Measurements from ENCODE around the gene SLC46A1.

Gene SLC46A1

GRCh38 chr17:28367641-28368305, 38.2 kb downstream of the SLC46A1 start:
- no peak for DNase-seq
- in situ Hi-C loops (cut with HindIII; ENCODE audit: low pct_ligation_motif_present, low pct_unique_long_range_greater_than_20kb, low sequenced_read_pairs), result no loop called here

GRCh38 chr17:28366605-28367004, 39.4 kb downstream of the SLC46A1 start:
- DNase-seq, result no peak
- in situ Hi-C loops (cut with HindIII; ENCODE audit: low pct_ligation_motif_present, low pct_unique_long_range_greater_than_20kb, low sequenced_read_pairs), result no loop called here

GRCh38 chr17:28365487-28365886, 40.5 kb downstream of the SLC46A1 start:
- in situ Hi-C loops (cut with HindIII; ENCODE audit: low pct_ligation_motif_present, low pct_unique_long_range_greater_than_20kb, low sequenced_read_pairs), result no loop called here
- no peak for DNase-seq

- in situ Hi-C loops (cut with HindIII; ENCODE audit: low pct_ligation_motif_present, low pct_unique_long_range_greater_than_20kb, low sequenced_read_pairs), result no loop called here
- no peak for DNase-seq
Measured at GRCh38 chr17:28364665-28365363, 41.2 kb downstream of the SLC46A1 start, which contains the start of gene SEBOX. SEBOX (minus strand) TSS chr17:28365199; CDS start chr17:28365151, 48 bp downstream.

DNA sequence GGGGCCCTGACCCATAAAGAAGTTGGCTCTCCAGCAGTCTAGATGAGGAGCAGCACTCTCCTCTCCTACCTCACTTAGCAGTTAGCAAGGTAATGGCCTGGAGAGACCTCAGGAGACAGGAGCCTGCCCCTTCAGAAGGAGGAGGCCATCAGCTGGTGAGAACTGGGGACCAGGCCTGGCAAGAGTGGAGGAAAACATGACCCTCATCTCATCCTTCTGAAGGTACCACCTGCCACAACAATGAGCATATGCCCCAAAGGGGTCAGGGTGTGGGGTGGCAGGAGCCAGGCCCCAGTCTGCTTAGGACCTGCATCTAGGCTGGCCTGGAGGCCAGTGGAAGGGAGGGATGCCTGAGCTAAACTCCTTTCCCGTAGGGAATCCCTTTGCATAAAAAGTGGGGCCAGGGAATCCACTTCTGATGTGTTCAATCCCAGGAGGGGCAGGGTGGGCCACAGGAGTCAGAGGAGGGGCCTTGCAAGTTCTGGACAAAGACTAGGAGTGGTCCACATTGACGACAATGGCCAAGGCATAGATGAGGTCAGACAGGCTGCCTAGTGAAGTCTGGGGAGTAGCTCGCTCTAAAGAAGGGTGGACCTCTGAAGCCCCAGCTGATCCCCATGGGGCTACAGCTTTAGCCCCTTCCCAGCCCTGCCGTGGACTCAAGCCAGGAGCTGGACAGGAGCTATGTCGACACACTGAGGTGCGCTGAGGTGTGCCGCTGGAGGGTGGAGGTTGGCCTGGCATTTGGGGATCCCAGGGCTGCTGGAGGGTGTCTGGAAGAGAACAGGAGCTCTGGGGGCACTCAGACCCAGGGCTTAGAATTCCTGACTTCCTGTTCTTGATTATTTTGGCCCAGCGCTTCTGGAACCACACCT, 42.0 kb downstream of the SLC46A1 start:
- in situ Hi-C loops (cut with HindIII; ENCODE audit: low pct_ligation_motif_present, low pct_unique_long_range_greater_than_20kb, low sequenced_read_pairs), result no loop called here

GRCh38 chr17:28363186-28363585, 42.8 kb downstream of the SLC46A1 start:
- DNase-seq, result no peak
- in situ Hi-C loops (cut with HindIII; ENCODE audit: low pct_ligation_motif_present, low pct_unique_long_range_greater_than_20kb, low sequenced_read_pairs), result no loop called here

More for the DNA sequence above, 42.0 kb downstream of the SLC46A1 start:
- DNase-seq, result no peak

- in situ Hi-C loops (cut with HindIII; ENCODE audit: low pct_ligation_motif_present, low pct_unique_long_range_greater_than_20kb, low sequenced_read_pairs), result no loop called here
- DNase-seq, result peak; percentile 18
Measured at GRCh38 chr17:28357901-28358197, 48.2 kb downstream of the SLC46A1 start.

- peak; percentile 96 for DNase-seq
- in situ Hi-C loops (cut with HindIII; ENCODE audit: low pct_ligation_motif_present, low pct_unique_long_range_greater_than_20kb, low sequenced_read_pairs), result no loop called here
Measured at GRCh38 chr17:28357061-28357900, 48.7 kb downstream of the SLC46A1 start, which contains the start of gene POLDIP2. POLDIP2 (minus strand) TSS chr17:28357527; CDS start chr17:28357448, 79 bp downstream.

DNA sequence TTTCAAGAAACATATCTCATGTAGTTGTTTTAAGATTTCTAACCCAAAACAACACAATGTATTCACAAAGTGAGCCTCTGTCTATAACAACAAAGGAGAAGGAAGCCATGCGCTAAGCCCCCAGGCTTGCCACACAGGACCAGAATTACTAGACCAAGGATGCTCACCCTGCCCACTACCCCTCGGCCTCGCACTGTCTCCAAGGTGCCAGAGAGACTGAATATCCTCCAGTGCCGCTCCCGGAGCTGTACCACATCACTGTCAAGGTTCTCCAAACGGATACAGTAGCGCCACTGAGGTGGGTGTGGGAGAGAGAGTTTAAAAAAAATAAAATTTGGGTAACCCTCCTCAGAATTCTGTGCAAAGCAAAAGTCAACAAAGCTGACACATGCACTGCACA, 55.7 kb downstream of the SLC46A1 start:
- no peak for DNase-seq
- in situ Hi-C loops (cut with HindIII; ENCODE audit: low pct_ligation_motif_present, low pct_unique_long_range_greater_than_20kb, low sequenced_read_pairs), result no loop called here

GRCh38 chr17:28348979-28349378, 57.0 kb downstream of the SLC46A1 start:
- in situ Hi-C loops (cut with HindIII; ENCODE audit: low pct_ligation_motif_present, low pct_unique_long_range_greater_than_20kb, low sequenced_read_pairs), result no loop called here
- no peak for DNase-seq

DNA sequence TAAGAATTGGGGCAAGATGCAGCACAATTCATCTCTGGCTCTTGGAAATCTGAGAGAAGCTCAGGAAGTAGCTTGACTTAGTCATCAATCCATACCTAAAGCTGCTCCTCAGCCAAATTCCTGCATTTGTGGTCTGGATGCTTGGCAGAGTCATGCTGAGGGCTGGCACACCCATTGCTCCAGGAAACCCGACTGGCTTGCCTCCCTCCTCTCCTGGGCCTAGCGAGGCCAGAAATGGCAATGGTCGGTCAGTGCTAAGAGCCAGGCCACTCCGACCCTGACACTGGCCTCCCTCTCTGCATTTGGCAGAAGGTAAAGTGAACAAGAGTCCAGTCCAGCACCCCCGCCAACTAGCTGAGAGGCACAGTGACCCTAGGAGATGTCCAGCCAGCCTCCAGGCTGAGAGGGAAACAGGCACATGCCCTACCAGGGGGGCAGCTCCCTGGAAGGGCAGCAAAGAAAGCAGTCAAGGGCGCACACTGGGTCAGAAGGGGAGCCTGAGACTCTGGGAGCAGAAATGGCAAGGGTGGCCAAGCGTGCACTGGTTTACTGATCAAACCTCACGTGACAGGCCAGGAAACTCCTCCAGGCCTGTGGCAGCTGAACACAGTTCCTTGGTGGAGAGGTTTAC, 58.6 kb downstream of the SLC46A1 start:
- in situ Hi-C loops (cut with HindIII; ENCODE audit: low pct_ligation_motif_present, low pct_unique_long_range_greater_than_20kb, low sequenced_read_pairs), result no loop called here
- DNase-seq, result peak; percentile 98

DNA sequence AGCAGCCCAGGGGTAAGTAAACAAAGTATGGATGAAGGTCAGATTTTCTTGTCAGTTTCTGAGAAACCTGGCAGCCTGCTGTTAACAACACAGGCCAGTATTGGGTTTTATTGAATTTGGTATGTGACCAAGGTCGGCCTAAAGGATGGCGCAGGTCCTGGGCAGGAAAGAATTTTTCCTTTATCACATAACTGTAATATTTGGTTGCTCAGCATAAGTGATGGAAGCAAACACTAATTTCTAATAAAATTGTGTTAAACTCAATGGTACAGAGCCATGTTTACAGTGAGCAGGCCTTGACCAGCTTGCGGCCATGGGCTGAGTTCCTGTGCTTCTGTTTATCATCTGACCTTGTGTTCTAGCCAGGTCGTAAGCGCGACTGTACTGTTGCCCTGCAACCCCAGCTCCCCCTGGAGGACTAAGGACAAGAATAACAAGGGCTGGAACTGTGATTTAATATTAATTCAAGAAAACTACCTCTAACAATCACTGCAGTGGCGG, 59.2 kb downstream of the SLC46A1 start:
- in situ Hi-C loops (cut with HindIII; ENCODE audit: low pct_ligation_motif_present, low pct_unique_long_range_greater_than_20kb, low sequenced_read_pairs), result no loop called here
- no peak for DNase-seq

DNA sequence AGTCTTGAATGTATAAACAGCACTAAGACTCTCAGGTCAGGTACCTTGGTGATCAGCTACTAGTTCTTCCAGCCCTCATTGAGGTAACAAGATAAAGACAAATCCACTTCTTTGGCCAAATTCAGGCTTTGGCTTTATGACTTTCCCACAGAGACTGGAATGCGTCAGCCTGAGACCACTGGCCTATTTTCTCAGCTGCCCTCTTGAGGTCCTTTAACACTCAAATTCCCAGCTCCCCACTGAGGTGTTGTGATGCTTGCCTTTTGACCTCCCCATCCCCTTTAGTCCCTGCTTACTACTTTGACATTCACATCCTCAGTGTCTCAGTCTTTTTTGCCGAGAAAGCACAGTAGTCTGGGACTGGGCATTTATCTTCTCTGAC, 59.8 kb downstream of the SLC46A1 start:
- in situ Hi-C loops (cut with HindIII; ENCODE audit: low pct_ligation_motif_present, low pct_unique_long_range_greater_than_20kb, low sequenced_read_pairs), result no loop called here

DNA sequence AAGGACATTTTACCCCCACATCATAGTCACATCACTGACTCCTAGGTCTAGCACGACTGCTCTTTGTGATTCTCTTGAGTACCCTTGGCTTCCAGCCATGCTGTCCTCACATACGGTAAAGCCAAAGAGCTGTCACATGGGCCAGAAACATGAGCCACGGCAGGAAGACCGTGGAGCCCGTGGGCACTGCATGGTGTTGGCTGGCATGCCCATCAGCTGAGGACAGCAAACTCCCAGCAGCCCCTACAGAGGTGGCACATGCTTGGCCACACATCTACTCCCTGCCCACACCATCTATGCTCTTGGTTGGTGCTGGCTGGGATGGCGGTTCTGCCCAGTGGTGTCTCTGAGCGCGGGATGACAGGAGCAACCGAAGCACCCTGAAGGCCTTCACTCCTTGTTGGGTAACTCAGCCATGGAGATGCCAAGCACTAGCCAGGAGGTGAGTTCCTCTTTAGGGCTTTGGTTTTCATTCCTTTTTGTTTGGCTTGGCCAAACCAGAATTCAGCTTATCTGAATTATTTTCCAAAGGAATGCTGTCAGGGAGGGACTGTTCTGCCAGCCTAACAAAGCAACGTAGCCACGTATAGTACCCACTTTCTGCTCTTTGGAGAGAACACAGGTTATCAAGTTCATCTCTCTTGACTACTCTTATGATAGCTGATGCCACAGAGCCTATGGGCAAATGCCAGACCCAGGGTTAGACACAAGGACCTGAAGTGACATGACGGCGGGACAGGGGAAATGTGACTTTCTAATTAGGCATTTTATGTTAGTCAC, 60.4 kb downstream of the SLC46A1 start:
- DNase-seq, result peak; percentile 13
- in situ Hi-C loops (cut with HindIII; ENCODE audit: low pct_ligation_motif_present, low pct_unique_long_range_greater_than_20kb, low sequenced_read_pairs), result no loop called here

More for the DNA sequence above, 59.8 kb downstream of the SLC46A1 start:
- DNase-seq, result no peak

Data from ACHN (cell line).